ENCODE data around the gene RAD54L2.

GRCh38 chr3:51580418-51580817, 41.9 kb downstream of the RAD54L2 start:
- TF ChIP-seq CTCF (conservative IDR thresholded peaks at IDR 0.05), result no peak
- no peak for TF ChIP-seq EZH2 (IDR thresholded peaks at IDR 0.05; ENCODE audit: low read depth)
